HL-60/S4 treated with phorbol 12-myristate 13-acetate at 8.2 ng/mL for 4 days and 3 days (cell line): ENCODE results near the gene TSEN2.
"Not testable (repeated sequence)": the region's sequence is repeated elsewhere in the genome, so short reads cannot be mapped to it uniquely, and the experiment has no call there.

Experiments used
- in situ Hi-C: fragments of 300-500 bp; cut with MboI; formaldehyde crosslinking; loops from 2 replicates; pipeline ENCODE4 v1.15.0; 2022; ENCODE audit warnings: low sequenced_read_pairs

Gene TSEN2

DNA sequence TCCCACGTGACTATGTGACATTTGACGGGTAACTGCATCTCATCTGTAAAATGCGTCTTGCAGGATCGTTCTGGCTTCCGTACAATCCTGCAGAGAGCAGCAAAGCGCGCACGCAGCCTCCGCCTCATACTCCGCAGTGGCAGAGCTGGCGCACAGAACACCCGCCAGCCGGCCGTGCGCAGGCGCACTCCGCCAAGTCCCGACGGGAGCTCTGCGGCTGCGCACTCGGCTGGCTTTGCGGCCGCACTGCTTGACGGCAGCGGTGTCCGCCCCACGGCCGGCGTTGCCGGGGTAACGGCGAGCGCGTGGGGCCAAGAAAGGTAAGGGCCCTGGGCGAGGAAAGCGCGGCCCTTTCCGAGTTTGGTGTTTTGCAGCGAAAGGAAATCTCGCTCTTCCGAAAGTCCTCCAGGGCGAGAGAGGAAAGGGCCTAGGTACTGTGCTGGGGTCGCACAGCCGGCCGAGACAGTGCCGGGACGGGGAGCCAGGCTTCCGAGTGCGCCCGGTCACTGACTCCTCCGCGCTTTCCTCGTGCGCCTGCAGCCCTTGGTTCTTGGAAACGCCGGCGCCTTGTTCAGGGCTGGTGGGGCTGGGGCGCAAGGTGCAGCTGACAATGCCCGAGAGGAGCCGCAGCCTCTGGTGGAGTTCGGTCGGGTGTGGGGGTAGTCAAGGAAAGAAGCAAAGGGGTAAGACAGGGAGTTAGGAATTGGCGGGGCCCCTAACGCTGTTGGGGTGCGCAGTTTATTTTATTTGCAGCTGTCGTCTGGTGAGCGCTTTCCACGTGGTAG, at the start of gene TSEN2:
TSS of gene TSEN2 (plus strand) at position 283 of the 785 bp plus-strand sequence. CDS start 5,321 bp downstream, outside the sequence.
- in situ Hi-C loops, result no loop called here

DNA sequence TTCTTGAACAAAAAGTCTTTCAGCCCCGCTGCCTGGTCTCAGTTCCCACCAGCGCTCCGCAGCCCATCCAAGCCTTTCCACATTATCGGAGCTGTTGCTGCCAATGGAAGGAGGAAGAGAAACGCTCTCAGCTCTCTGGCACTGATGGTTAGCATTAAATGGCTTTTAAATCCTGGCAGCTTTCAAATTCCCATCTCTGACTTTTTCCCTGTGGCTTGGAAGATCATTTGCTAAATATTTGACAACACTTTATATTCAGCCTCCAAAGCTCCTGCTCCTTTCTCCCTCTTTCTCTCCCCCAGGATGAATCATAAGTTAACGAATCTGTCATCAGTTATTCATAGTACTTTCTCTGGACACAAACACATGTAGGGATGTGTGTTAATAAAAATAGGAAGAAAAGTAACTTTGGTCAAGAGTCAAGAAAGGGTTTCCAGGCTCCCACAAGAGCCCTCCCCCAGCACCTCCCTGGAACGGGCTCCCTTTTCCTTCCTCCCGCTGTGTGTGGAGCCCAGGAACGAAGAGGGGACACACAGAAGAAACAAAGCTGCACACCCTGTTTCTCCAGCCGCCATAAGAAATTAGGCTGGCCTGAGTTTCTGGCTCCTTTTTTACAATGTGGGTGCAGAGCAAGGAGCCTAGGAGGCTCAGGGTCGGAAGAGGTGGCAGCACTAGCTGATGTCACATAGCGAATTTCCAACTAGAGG, 47.6 kb upstream of the TSEN2 start:
- in situ Hi-C loops, result no loop called here

DNA sequence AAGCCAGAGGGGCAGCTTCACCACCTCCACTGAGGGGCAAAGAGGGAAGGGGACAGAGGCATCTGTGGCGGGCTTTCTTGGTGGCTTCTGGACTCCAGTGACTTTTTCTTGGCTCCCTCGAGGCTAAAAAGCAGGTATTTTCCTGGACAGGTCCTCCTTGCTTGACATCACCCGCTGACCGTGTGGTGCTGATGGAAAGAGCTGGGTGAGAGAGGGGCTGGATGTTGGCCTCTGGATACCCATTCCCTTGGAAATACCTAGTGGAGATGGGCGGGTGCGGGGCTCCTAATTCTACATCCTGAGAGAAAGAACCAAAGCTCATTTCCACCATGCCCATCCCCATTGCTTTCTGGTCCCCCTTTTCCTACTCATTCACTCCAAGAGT, 47.1 kb upstream of the TSEN2 start:
- in situ Hi-C loops, result no loop called here

DNA sequence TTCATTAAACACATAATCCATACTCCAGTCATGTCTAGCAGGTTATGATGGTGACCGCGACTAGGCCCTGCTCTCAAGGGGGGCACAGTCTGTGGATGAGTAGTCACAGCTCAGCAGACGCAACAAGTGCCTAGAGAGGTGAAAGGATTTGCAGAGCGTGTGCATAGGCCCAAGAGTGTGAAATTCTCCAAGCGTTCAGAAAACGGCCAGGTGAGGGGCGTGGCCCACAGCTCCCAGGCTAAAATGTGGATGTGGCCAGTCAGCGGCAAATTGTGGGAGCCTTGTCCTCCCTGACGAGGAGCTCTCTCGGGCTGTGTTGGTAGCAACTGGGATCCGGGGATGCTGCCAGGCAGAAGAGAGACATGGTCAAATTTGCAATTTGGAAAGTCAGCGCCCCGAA, 46.4 kb upstream of the TSEN2 start:
- in situ Hi-C loops, result no loop called here

DNA sequence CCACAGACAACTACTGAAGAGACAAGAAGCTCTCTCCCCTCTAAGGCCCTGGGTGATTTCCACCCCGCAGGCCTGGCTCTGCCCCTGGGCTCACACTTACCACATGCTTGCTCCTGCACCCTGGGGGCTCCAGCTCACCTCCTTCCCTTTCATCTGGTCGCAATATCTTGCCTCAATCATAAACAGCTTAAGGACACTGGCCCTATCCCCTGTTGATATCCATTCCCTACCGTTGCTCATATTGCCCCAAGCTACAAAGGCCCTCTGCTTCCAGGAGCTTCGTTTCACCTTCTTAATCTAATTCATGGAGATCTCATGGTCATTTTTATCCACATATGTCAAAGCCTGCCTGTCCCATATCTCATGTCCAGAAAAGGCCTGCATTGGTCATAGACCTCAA, 46.0 kb upstream of the TSEN2 start:
- in situ Hi-C loops, result no loop called here

DNA sequence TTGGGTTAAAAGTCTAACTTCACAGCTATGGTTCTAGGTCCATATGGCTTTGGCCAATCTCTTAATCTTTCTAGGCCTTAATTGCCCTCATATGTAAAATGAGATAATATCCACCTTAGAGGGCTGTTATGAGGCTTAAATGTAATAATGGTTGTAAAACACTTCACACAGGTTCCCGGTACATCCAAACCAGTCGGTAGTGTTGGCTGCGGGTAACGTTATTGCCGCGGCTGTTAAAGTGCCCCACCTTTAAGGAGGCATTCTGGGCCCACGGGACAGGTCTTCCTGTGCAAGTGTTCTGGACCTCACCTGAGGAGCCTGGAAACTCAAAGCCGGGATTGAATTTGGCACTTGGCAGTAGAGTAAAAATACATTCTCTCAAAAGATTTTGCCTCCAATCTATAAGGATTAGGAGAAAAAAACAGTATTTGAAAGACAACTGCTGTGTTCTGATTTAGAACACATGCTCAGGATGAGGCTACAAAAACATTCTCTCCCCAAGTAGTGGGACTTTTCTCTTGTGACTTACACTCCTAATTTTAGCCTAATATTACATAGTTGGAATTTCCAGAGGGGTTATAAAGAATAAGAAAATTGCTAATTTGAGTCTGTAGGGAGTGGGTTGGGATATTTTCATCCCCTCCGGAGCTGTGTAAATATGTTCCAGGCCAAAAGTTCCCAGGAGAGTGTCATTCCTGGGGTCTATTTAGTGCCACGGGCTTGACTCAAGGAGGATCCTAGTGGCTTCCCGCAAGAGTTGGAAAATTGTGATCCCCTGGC, 44.9 kb upstream of the TSEN2 start:
- in situ Hi-C loops, result no loop called here

DNA sequence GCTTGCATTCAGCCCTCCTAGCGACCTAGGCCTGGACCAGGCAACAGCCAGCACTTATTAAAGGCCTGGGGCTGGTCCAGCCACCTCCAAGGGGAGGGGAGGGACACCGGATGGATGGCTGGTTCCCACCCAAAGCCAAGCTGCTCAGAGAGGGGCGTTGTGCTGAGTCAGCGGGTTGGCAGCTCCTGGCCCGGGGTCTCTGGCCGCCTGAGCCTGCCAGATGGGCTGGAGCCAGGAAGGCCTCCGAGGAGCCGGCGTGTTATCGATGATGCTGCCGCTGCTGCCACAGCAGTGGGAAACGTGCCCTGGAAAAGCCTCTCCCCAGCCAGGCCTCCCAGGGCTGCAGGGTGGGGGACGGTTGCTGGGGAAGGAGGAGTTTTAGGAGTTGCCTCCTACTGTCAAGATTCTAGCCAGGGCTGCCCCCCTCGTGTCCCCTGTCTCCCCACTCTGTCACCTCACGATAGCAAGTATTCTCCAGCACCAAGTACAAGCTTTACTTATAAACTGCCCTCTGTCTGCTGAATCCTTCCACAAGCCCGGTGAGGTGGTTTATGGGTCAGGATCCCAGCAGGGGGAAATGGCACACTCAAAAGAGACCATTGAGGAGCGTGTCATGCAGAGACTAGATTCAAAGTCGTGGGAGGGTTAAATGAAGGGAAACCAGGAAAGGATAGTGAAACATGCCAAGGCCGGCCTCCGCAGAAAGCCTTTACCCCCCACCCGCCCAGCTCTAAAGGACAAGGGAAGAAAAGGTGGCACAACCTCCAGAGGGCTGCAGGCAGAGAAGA, 43.2 kb upstream of the TSEN2 start:
- in situ Hi-C loops, result no loop called here

DNA sequence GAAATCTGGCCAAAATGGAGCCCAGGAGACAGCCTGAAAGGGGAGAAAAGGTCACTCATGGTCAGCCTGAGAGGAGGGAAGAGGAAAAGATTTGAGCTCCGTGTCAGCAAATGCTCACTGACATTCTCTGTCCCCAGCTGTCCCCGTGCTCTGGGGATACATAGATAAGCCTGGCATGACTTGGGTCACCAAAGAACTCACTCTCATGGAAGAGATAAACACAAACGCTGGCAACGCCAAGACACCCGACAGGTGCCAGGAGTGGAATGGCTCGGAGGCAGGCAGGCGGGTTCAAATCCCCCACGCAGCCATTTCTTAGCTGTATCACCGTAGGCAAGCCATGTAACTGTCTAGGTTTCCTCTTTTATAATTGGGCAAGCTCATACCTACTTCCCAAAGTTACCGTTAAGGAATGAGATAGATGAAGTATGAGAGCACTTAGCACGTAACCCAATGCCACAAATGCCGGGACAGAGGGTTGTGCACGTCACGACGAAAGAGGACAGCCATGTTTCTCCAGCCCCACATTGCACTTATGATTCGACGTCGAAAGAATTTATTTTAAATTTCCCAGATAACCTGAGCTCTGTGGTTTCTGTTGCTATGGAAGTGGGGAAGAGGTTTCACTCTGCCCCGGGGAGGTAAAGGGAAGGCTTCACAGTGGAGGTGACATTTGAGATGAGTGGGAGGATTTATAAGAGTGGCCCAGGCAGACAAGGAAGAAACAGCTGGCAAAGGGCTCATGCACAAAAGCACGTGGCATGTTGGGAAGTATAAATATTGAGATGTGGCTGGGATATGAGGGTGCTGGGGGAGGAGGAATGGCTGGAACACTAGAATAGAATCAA, 41.4 kb upstream of the TSEN2 start:
- in situ Hi-C loops, result no loop called here

DNA sequence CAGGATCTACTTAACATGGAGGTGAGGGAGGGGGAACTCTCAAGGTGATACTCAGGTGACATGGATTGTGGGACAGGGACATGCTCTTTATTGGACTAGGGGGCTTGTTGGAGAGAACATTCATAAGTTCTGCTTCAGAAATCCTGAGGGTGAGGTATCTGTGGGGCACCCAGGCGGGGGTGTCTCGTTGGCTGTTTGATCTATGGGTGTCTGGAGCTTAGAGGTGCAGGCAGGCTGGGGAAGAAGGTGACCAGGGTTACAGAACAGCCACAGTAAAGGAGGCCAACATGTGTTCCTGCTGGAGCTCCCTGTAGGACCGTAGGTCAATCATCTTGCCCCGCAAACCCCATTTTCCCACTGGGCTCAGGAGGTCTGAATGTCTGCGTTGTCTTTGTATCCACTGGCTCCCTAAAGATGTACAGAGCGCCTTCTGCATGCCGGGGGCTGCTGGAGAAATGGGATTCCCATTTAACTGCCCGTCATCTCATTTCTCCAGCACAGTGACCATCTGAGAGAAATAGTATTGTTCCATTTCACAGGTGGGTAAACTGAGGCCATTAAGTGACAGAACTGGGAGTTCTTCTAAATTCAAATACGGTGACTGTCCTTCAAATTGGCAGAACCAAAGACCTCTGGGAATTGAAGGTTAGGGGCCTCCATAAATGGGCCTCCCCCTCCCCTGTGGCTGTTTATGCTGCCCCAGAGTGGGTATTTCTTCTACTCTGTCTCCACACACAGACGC, 40.3 kb upstream of the TSEN2 start:
- in situ Hi-C loops, result no loop called here

DNA sequence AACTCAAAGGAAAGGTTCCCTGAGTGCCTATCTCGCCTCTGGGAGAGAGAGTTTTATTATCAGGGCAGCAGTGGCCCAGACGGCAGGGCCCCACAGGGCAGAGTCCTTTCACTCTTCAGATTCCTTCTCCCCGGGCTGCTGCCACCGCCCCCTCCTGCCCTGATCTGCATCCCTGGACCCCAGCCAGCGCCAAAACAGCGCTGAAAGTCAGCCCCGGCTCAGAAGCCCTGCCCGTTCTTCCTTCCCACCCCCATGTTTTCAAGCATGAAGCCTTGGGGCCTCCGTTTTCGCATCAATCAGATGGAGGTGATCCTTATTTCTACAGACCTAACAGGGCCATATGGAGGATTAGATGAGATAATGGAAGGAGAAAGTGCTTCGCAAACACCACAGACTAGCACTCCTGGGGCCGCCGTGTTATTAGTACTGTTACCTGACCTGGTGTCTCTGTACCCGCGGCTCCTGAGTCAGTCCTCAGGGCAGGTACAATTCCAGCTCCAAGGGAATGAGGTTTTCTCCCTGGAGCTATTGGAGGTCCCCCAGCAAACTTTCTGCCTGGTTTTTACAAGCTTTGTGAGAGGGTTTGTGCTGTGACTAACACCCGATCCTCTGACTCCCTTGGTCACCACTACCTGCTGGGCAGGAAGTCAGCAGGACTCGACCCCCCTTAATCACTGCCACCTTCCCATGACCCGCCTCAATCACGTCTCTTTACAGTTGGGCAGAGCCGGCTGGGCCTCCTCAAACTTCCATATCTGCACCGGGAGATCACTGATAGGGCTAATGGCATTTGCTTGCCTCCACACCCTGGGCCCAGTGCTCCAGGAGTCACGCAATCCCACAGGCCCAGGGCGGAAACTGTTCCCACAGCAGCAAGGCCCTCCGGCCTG, 39.5 kb upstream of the TSEN2 start:
- in situ Hi-C loops, result no loop called here

DNA sequence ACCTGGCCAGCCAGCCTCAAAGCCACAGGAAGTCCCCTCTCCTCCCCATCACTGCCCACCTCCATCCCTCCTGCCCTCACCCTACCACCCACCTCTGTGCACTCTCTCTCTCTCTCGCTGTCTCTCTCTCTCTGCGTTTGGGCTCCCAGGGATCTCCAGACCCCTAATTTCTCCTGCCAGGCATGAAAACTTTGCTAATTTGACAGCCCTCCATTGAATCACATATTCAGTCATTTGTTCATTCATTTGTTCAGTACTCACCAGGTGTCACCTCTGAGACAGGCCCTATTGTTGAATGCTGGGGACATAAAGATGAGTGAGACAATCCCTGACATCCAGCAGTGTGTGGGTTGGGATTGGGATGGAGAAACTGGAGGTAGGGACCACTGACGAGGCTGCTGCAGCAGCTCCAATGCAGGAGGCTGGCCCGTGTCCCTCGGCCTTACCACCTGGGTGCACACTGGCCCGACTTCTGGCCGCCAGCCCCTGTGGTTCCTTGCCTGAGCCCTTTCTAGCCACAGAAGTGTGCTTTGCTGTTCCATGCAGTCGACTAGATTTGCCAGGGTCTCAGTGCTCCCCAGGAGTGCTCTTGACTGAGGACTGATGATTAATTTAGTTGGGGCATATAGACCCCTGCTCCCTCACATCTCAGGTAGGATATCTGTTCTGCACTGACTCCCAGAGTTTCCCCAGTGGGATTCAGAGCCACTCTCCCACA, 38.6 kb upstream of the TSEN2 start:
- in situ Hi-C loops, result no loop called here

DNA sequence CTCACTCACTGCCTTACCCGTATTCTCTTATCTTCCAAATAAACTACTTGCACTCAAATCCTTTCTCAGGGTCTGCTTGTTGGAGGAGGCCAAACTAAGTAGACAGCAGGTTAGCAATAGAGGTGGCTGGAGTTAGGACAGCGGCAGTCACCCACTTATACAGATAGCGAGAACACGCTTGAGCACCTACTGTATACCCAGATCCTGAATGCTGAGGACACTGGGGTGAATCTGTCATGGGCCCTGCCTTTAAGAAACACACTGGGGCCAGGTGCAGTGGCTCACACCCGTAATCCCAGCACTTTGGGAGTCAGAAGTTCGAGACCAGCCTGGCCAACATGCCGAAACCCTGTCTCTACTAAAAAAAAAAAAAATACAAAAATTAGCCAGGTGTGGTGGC, 38.0 kb upstream of the TSEN2 start:
- in situ Hi-C loops, result no loop called here

DNA sequence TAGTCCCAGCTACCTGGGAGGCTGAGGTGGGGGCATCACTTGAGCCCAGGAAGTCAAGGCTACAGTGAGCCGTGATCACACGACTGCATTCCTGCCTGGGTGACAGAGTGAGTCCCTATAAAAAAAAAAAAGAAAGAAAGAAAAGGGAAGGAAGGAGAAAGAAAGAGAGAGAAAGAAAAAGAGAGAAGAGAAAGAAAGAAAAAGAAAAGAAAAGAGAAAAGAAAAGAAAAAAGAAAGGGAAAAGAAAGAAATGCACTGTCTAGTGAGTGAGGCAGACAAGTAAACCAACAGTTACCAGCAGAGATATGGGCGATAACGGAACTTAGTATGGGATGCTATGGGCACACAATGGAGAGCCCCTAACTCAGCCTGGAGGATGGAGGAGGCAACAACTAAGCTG, 37.2 kb upstream of the TSEN2 start:
- in situ Hi-C loops, result no loop called here

DNA sequence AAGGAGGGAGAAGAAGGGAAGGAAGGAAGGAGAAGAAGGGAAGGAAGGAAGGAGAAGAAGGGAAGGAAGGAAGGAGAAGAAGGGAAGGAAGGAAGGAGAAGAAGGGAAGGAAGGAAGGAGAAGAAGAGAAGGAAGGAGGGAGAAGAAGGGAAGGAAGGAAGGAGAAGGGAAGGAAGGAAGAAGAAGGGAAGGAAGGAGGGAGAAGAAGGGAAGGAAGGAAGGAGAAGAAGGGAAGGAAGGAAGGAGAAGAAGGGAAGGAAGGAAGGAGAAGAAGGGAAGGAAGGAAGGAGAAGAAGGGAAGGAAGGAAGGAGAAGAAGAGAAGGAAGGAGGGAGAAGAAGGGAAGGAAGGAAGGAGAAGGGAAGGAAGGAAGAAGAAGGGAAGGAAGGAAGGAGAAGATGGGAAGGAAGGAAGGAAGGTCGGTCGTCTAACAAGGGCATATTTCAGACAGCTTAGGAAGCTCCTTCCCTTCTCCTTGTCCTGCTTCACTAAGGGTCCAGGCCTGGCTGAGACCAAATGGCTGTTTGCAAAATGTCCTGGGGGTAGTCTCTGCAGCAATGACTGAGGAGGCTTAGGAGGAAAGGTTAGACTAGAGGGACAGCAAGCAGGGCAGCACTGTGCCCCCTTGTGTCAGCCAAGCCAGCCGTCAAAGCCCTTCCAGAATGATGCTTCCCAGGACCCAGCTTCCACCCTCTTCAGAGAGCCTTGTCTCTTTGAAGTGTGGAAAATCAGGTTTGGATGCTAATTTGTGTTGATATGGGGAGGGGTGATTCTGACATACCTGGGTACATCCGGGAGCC, 35.7 kb upstream of the TSEN2 start:
- in situ Hi-C loops, result not testable (repeated sequence)

DNA sequence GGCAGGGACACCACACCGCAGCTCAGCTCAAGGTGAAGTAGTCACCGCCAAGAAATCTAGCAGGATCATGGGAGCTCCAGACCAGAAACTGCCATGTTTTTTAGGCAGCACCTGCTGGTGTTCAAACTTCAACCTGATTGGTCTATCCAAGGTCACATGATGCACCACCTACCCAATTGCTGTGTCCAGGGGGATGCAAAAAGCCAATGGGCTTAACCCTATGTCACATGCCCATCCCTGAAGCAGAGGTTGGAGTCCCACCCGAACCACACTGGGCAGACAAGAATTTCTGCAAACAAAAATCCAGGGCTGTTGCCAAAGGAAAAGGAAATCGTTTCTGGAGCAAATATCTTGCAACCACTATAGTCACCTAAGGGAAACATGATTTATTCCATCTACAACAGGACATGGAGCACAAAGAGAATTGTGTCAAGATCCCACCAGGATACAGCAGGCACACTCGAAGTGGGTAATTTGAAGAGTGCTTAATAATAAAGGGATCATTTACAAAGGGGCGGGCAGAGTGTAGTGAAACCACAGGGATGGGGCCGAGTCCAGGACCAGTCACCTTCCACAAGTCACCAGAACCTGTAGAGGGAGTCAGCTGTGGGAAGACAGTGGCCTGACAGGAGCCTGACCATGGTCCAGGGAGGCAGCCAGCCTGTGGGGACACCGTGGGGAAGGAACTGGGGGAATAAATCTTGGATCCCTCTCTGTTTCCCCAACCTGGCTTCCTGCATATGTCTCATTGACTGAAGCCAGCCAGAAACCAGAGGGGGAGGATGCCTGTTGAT, 34.2 kb upstream of the TSEN2 start:
- in situ Hi-C loops, result no loop called here

DNA sequence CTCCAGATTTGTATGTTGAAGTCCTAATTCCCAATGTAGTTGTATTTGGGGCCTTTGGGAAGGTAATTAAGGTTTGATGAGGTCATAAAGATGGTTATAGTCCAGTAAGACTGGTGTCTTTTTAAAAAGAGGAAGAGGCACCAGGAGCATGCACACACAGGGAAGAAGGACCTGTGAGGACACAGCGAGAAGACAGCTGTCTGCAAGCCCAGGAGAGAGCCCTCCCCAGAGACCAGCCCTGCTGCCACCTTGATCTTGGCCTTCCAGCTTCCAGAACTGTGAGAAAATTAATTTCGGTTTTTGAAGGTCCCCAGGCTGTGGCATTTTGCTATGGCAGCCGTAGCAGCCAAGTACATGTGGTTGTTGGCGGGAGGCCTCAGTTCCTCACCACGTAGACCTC, 32.8 kb upstream of the TSEN2 start:
- in situ Hi-C loops, result no loop called here
